DOHH2 (cell line): ENCODE data around the gene MGLL.
A peak's percentile ranks its signal among the peaks of the same experiment; 100 is the strongest.

Experiments
- H3F3A ChIP-seq: fragments of 200-600 bp; sonication (generic), shearing (Covaris generic); 2 replicates; pipeline ENCODE4 v1.6.0; 2016; ENCODE audit warnings: antibody characterized with exemption, mild to moderate bottlenecking; ENCODE audit not compliant: control insufficient read depth, insufficient read depth
- H3K27ac ChIP-seq: fragments of 200-600 bp; sonication (generic); 2 replicates; pipeline ENCODE4 v1.5.1; 2014; ENCODE audit warnings: low read depth, mild to moderate bottlenecking, low read length, moderate library complexity
- H3K27me3 ChIP-seq: fragments of 200-600 bp; sonication (generic); 2 replicates; pipeline ENCODE4 v1.6.1; 2014; ENCODE audit warnings: mild to moderate bottlenecking, low read length, mixed read lengths; ENCODE audit not compliant: control insufficient read depth
- H3K36me3 ChIP-seq: fragments of 200-600 bp; sonication (generic); 2 replicates; pipeline ENCODE4 v1.6.1; 2014; ENCODE audit warnings: mild to moderate bottlenecking, low read length, moderate library complexity, mixed read lengths; ENCODE audit not compliant: control insufficient read depth
- H3K4me1 ChIP-seq: fragments of 200-600 bp; sonication (generic); 2 replicates; pipeline ENCODE4 v1.6.1; 2014; ENCODE audit warnings: mild to moderate bottlenecking, low read length, mixed read lengths; ENCODE audit not compliant: control insufficient read depth
- H3K4me2 ChIP-seq: fragments of 200-600 bp; sonication (generic); 2 replicates; pipeline ENCODE4 v1.6.0; 2014; ENCODE audit warnings: mild to moderate bottlenecking, low read length, moderate library complexity
- H3K4me3 ChIP-seq: fragments of 200-600 bp; sonication (generic); 2 replicates; pipeline ENCODE4 v1.5.1; 2014; ENCODE audit warnings: mild to moderate bottlenecking, low read length, mixed read lengths
- H3K79me2 ChIP-seq: fragments of 200-600 bp; sonication (generic); 2 replicates; pipeline ENCODE4 v1.6.1; 2014; ENCODE audit warnings: mild to moderate bottlenecking, low read length, mixed read lengths; ENCODE audit not compliant: control insufficient read depth
- H3K9me2 ChIP-seq: fragments of 200-600 bp; sonication (generic); replicated peaks from 2 replicates; pipeline ENCODE4 v1.6.1; 2014; ENCODE audit warnings: mild to moderate bottlenecking, low read length, mixed read lengths; ENCODE audit not compliant: control insufficient read depth
- H3K9me3 ChIP-seq: fragments of 200-600 bp; sonication (generic); 2 replicates; pipeline ENCODE4 v1.6.1; 2014; ENCODE audit warnings: antibody characterized with exemption, low read length, mixed read lengths; ENCODE audit not compliant: control insufficient read depth, insufficient read depth
- H4K20me1 ChIP-seq: fragments of 200-600 bp; sonication (generic); 2 replicates; pipeline ENCODE4 v1.6.0; 2014; ENCODE audit warnings: low read depth, mild to moderate bottlenecking, antibody characterized with exemption, low read length, moderate library complexity; ENCODE audit not compliant: control insufficient read depth, insufficient read depth
- CTCF ChIP-seq: fragments of 200-600 bp; sonication (generic); IDR thresholded peaks from one replicate; pipeline ENCODE4 v1.5.1; 2014; ENCODE audit warnings: antibody characterized with exemption, mild to moderate bottlenecking, low read depth, low read length; ENCODE audit not compliant: poor library complexity, severe bottlenecking
- EZH2phosphoT487 ChIP-seq: fragments of 200-600 bp; sonication (generic); IDR thresholded peaks from 2 replicates; pipeline ENCODE4 v1.6.1; 2017; ENCODE audit warnings: borderline replicate concordance, mild to moderate bottlenecking, antibody characterized with exemption, low read length, moderate library complexity, mixed read lengths

The MGLL gene

GRCh38 chr3:127691974-127692373 lies 130.3 kb downstream of the MGLL start:
- H3K79me2 ChIP-seq, result no peaks in the 10 kb centered on the region
- no peaks in the 10 kb centered on the region for H3K9me2 ChIP-seq
- TF ChIP-seq EZH2phosphoT487, result no peak
- TF ChIP-seq CTCF, result no peak
- peaks cover 7% of the 10 kb centered on the region for H3K4me1 ChIP-seq
- H3F3A ChIP-seq, result no peaks in the 10 kb centered on the region
- no peaks in the 10 kb centered on the region for H3K36me3 ChIP-seq
- H3K27ac ChIP-seq, result no peak overlapping the region
- no peaks in the 10 kb centered on the region for H3K27me3 ChIP-seq
- no peak overlapping the region for H3K4me2 ChIP-seq
- no peak overlapping the region for H3K4me3 ChIP-seq
- H3K9me3 ChIP-seq, result peaks cover 6% of the 10 kb centered on the region; the same call in 1 of the 2 replicates
- no peaks in the 10 kb centered on the region for H4K20me1 ChIP-seq

DNA sequence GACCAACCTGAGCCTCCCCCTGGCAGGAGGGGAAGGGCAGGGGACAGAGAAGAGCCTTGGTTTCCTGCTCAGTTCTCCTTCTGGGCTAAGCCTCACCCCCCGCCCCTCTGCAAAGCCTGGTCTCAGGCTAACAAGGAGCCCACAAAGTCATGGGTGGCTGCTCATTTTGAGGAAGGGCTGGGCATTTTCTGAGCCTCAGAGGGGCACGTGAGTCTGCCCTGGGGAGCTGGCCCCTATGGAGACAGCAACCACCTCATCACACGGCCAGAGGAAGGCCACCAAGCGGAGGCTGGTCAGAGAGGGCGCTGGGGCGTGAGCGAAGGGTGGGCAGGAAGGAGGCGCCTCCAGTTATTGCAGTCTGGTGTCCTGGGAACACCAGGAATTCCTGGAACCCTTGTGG lies 130.8 kb downstream of the MGLL start:
- TF ChIP-seq EZH2phosphoT487 (no peak), CTCF (no peak)
- Histone ChIP-seq H3K4me2 (no peak overlapping the region), H3K27ac (no peak overlapping the region)

DNA sequence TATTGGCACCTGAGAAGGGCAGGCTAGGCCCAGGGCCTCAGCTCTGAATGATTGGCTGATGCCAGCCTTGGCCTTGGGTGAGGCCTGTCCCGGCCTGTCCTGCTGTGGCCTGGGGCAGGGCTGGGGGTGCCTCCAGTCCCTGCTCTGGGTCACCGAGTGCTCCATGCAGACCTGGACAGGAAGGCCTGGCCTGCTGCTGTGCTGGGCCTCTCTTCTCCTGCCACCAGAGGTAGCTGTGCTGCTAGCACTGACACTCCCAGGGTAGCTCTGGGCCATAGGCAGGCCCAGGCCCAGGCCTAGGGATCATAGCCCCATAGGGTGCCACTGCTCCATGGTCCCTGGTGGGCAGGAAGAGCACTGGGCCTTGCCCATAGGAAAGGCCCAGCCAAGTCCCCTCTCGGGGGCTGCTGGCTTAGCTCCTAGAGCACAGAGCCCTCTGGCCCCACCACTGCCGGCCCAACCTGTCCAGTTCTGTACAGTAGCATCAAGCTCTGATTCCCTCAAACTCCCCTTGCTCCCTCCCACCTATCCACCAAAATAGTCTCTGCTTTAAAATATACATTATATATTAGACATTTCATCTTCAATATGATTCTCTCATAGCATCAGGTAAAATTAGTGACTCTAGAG lies 131.4 kb downstream of the MGLL start:
- H3K4me2 ChIP-seq, result no peak overlapping the region
- H3F3A ChIP-seq, result no peaks in the 10 kb centered on the region
- no peaks in the 10 kb centered on the region for H3K27me3 ChIP-seq
- H3K27ac ChIP-seq, result no peak overlapping the region
- H3K4me1 ChIP-seq, result no peaks in the 10 kb centered on the region
- H3K79me2 ChIP-seq, result no peaks in the 10 kb centered on the region
- no peaks in the 10 kb centered on the region for H4K20me1 ChIP-seq
- H3K4me3 ChIP-seq, result no peak overlapping the region
- H3K9me2 ChIP-seq, result no peaks in the 10 kb centered on the region
- peaks cover 8% of the 10 kb centered on the region; the same call in 1 of the 2 replicates for H3K9me3 ChIP-seq
- TF ChIP-seq CTCF (peak; percentile 52), EZH2phosphoT487 (no peak)
- H3K36me3 ChIP-seq, result no peaks in the 10 kb centered on the region

More for the DNA sequence above, 130.8 kb downstream of the MGLL start:
- H3K9me2 ChIP-seq, result no peaks in the 10 kb centered on the region
- H3K79me2 ChIP-seq, result no peaks in the 10 kb centered on the region
- no peak overlapping the region for H3K4me3 ChIP-seq
- no peaks in the 10 kb centered on the region for H3F3A ChIP-seq
- no peaks in the 10 kb centered on the region for H4K20me1 ChIP-seq
- H3K27me3 ChIP-seq, result no peaks in the 10 kb centered on the region
- H3K36me3 ChIP-seq, result no peaks in the 10 kb centered on the region
- peaks cover 2% of the 10 kb centered on the region for H3K4me1 ChIP-seq
- H3K9me3 ChIP-seq, result peaks cover 8% of the 10 kb centered on the region; the same call in 1 of the 2 replicates
